ENCODE data around the gene SMARCC1.
"Not testable (repeated sequence)": the region's sequence is repeated elsewhere in the genome, so short reads cannot be mapped to it uniquely, and the experiment has no call there.

SMARCC1 gene

DNA sequence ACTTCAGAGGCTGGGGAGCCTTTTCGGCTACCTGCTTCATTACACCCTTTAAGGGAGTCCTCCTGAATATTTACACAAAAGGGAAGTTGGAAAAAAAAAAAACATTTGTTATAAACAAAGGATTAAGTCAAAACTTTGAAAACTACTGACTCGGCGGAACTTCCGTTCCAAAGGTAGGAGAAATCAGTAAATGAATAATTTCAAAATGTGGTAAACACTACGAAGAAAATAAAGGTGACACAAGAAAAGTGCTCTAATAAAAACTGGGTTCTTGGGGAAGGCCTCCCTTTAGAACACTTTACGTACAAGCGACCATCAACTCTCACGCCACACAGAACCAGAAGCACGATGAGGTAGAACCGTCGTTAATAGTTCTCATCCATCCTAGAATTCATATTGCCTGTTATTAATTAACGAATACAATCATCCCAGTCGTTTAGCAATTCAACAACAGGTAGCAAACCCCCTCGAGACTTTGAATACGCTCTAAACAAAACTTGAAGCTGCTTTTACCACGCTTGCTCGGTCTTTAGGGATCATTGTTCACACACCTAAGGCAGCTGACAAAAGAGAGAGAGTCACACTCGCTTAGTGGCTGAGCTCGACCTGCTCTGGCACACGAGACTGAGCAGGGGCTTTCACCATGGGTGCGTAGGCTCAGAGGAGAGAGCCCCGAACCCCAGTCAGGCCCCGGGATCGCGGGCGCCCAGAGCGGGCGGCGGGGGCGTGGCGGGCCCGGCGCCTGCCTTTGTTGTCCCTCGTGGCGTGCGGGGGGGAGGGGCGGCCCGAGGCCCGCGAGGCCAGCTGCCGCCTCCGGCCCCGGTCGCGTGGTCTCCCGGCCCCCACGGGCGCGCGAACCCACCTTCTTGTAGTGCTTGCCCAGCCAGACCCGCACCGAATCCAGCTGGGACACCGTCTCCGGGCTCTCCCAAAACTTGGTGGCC is 680 bp downstream of the SMARCC1 start:
- H3K9me3 ChIP-seq (replicated peaks in 1 of 11), result no peaks in the 10 kb centered on the region
- peak overlapping the region; percentile 80 to 95 (median 86) for H3K4me2 ChIP-seq
- H3K27me3 ChIP-seq, result no peaks in the 10 kb centered on the region
- H4K20me1 ChIP-seq, result peaks cover 36 to 50% (median 40%) of the 10 kb centered on the region in 11 experiments; a peak in 21 of 22 replicates
- H3K4me3 ChIP-seq, result peak overlapping the region; percentile 81 to 98 (median 93)
- peaks cover 0 to 37% (median 30%) of the 10 kb centered on the region in 11 experiments; a peak in 18 of 22 replicates for H3K36me3 ChIP-seq
- H3K27ac ChIP-seq, result peak overlapping the region; percentile 96 to 100 (median 99)
- TF ChIP-seq Cebpa-rat (IDR thresholded peaks at IDR 0.05), result no peak
- peak overlapping the region; percentile 97 to 100 (median 99) for H3K9ac ChIP-seq
- H3K4me1 ChIP-seq, result peaks cover 39 to 52% (median 44%) of the 10 kb centered on the region in 10 experiments

DNA sequence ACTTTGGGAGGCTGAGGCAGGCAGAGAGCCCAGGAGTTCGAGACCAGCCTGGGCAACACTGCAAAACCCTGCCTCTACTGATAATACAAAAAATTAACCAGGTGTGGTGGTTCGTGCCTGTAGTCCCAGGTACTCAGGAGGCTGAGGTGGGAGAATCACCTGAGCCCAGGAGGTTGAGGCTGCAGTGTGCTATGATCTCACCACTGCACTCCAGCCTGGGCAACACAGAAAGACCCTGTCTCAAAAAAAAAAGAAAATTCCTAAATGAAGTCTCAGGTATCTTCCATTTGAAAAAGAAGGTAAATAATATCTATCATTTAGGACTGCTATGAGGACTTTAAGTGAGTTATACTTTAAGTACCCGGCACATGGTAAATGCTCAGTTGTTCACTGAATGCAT is 2.9 kb downstream of the SMARCC1 start:
- Histone ChIP-seq H3K36me3 (peaks cover 0 to 56% (median 48%) of the 10 kb centered on the region in 11 experiments; a peak in 18 of 22 replicates), H4K20me1 (peaks cover 57 to 72% (median 63%) of the 10 kb centered on the region in 11 experiments; a peak in 21 of 22 replicates), H3K9ac (peak overlapping the region; percentile 97 to 100 (median 99)), H3K9me3 (replicated peaks in 1 of 11) (no peaks in the 10 kb centered on the region), H3K27me3 (no peaks in the 10 kb centered on the region), H3K4me2 (peak overlapping the region; percentile 80 to 95 (median 86)), H3K4me3 (peak overlapping the region; percentile 81 to 98 (median 93); a peak in 17 of 20 replicates), H3K27ac (peak overlapping the region in 10 of 11 experiments; percentile 97 to 100 (median 99); a peak in 17 of 22 replicates), H3K4me1 (peaks cover 33 to 55% (median 43%) of the 10 kb centered on the region in 10 experiments)
- no peak for TF ChIP-seq Cebpa-rat (IDR thresholded peaks at IDR 0.05)

DNA sequence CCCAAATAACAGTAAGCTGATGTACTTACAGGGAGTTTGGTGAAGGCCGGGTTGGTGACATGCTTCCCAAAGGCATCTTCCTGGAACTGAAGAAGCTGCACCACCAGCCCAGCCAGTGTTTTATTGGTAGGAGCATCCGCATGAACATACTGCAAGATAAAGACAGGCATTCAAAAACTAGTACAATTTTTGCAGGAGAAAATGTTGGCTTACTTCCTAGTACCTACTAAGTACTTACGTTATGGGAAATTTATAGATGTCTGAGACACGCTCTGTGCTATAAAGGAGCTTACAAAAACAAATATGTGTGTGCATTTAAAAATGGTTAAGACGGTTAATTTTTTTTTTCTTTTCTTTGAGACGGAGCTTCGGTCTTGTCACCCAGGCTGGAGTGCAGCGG is 8.9 kb downstream of the SMARCC1 start:
- Histone ChIP-seq H3K4me1 (peaks cover 5 to 24% (median 9%) of the 10 kb centered on the region in 10 experiments; a peak in 19 of 20 replicates), H4K20me1 (peaks cover 50 to 100% (median 99%) of the 10 kb centered on the region in 11 experiments; a peak in 21 of 22 replicates), H3K4me3 (no peak overlapping the region), H3K36me3 (peaks cover 48 to 96% (median 92%) of the 10 kb centered on the region in 11 experiments), H3K27me3 (no peaks in the 10 kb centered on the region), H3K9ac (no peak overlapping the region), H3K9me3 (replicated peaks in 1 of 11) (no peaks in the 10 kb centered on the region), H3K27ac (no peak overlapping the region), H3K4me2 (no peak overlapping the region)
- no peak for TF ChIP-seq Cebpa-rat (IDR thresholded peaks at IDR 0.05)

DNA sequence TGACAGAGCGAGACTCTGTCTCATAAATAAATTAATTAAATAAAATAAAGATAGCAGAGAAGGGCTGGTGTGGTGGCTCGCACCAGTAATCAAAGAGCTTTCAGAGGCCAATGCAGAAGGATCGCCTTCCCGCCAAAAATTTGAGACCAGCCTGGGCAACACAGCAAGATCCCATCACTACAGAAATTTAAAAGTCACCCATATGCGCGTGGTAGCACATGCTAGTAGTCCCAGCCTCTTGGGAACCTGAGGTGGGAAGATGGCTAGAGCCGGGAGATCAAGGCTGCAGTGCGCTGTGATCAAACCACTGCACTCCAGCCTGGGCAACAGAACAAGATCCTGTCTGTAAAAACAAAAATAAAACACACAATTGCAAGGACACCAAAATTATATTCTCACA is 9.6 kb downstream of the SMARCC1 start:
- Histone ChIP-seq H3K36me3 (peaks cover 51 to 96% (median 92%) of the 10 kb centered on the region in 11 experiments), H3K4me3 (no peak overlapping the region), H4K20me1 (peaks cover 44 to 100% (median 99%) of the 10 kb centered on the region in 11 experiments; a peak in 21 of 22 replicates), H3K4me2 (no peak overlapping the region), H3K27ac (no peak overlapping the region), H3K9me3 (replicated peaks in 1 of 11) (no peaks in the 10 kb centered on the region), H3K4me1 (peaks cover 0 to 17% (median 4%) of the 10 kb centered on the region in 10 experiments; a peak in 7 of 20 replicates), H3K27me3 (no peaks in the 10 kb centered on the region), H3K9ac (no peak overlapping the region)
- TF ChIP-seq Cebpa-rat (IDR thresholded peaks at IDR 0.05), result no peak

DNA sequence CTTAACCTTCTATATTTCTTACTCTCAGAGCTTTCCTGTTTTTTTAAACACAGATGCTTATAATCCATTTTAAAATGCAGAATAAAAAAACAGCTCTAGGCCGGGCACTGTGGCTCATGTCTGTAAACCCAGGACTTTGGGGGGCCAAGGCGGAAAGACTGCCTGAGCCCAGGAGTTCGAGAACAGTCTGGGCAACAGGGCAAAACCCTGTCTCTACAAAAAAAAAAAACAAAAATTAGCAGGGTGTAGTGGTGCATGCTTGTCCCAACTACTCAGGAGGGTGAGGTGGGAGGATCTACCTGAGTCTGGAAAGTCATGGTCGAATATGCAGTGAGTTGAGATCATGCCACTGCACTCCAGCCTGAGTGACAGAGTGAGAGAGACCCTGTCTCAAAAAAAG is 15.5 kb downstream of the SMARCC1 start:
- Histone ChIP-seq H3K4me2 (no peak overlapping the region), H3K9ac (no peak overlapping the region), H4K20me1 (peaks cover 25 to 100% (median 98%) of the 10 kb centered on the region in 11 experiments; a peak in 21 of 22 replicates), H3K4me3 (no peak overlapping the region), H3K36me3 (peaks cover 73 to 100% (median 97%) of the 10 kb centered on the region in 11 experiments), H3K4me1 (no peaks in the 10 kb centered on the region), H3K27me3 (no peaks in the 10 kb centered on the region), H3K27ac (no peak overlapping the region), H3K9me3 (replicated peaks in 1 of 11) (no peaks in the 10 kb centered on the region)
- TF ChIP-seq Cebpa-rat (IDR thresholded peaks at IDR 0.05), result no peak

DNA sequence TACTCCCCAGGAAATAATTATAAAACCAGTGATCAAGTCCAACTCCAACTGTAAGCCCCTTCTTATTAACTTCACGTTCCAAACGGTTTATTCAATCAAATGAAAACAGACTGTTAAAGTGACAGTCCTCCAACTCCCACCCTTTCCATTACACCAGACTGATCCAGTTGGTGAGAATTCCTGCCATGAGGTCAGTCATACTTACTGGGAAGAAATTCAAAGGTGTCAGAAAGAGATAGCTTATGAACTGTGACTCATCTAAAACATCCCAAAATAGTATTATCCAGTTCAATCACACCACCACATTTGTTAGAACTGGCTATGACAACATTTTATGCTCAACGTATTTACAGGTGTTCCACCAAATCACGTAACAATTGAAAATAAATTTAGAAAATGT is 19.5 kb downstream of the SMARCC1 start:
- Histone ChIP-seq H3K36me3 (peaks cover 71 to 100% (median 97%) of the 10 kb centered on the region in 11 experiments), H4K20me1 (peaks cover 41 to 100% (median 100%) of the 10 kb centered on the region in 11 experiments; a peak in 21 of 22 replicates), H3K27me3 (no peaks in the 10 kb centered on the region), H3K9ac (no peak overlapping the region), H3K4me3 (no peak overlapping the region), H3K4me1 (no peaks in the 10 kb centered on the region), H3K27ac (peak overlapping the region in 1 of 11 experiments; percentile 31; a peak in 1 of 22 replicates), H3K4me2 (no peak overlapping the region), H3K9me3 (replicated peaks in 1 of 11) (no peaks in the 10 kb centered on the region)
- no peak for TF ChIP-seq Cebpa-rat (IDR thresholded peaks at IDR 0.05)

DNA sequence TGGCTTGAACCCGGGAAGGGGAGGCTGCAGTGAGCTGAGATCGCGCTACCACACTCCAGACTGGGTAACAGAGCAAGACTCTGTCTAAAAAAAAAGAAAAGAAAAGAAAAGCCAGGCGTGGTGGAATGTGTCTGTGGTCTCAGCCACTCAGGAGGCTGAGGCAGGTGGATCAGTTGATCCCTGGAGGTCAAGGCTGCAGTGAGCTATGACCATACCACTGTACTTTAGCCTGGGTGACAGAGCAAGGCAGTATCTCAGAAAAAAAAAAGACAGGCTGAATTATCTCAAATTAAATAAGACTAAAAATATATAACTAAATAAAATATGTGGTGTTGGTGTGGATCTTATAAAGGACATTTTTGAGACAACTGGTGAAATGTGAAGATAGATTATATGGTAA is 20.6 kb downstream of the SMARCC1 start:
- no peak overlapping the region for H3K4me3 ChIP-seq
- H4K20me1 ChIP-seq, result peaks cover 41 to 100% (median 100%) of the 10 kb centered on the region in 11 experiments; a peak in 21 of 22 replicates
- no peak overlapping the region for H3K4me2 ChIP-seq
- H3K27ac ChIP-seq, result no peak overlapping the region
- 0 out of 22 replicates have a peak, but pooled peaks cover 0 to 3% (median 0%) of the 10 kb centered on the region in 11 experiments for H3K9me3 ChIP-seq (replicated peaks in 1 of 11)
- no peaks in the 10 kb centered on the region for H3K4me1 ChIP-seq
- no peak for TF ChIP-seq Cebpa-rat (IDR thresholded peaks at IDR 0.05)
- H3K27me3 ChIP-seq, result no peaks in the 10 kb centered on the region
- H3K9ac ChIP-seq, result no peak overlapping the region
- peaks cover 78 to 100% (median 97%) of the 10 kb centered on the region in 11 experiments for H3K36me3 ChIP-seq

DNA sequence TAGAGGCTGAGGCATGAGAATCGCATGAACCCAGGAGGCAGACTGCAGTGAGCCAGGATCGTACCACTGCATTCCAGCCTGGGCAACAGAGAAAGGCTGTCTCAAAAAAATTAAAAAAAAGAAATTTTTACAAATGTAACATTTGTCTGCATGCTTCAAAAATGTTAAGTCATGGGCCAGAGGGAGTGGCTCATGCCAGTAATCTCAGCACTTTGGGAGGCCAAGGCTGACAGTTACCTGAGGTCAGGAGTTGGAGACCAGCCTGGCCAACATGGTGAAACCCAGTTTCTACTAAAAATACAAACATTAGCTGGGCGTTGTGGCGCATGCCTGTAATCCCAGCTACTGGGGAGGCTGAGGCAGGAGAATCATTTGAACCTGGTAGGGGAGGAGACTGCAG is 21.5 kb downstream of the SMARCC1 start:
- not testable (repeated sequence) for H3K4me3 ChIP-seq

More for the DNA sequence above, 21.5 kb downstream of the SMARCC1 start:
- H3K9me3 ChIP-seq (replicated peaks in 1 of 11); H3K9ac ChIP-seq; H3K27me3 ChIP-seq; H3K4me1 ChIP-seq; H3K4me2 ChIP-seq; H3K27ac ChIP-seq: not testable (repeated sequence)
- peaks cover 40 to 100% (median 100%) of the 10 kb centered on the region in 11 experiments; a peak in 21 of 22 replicates for H4K20me1 ChIP-seq
- peaks cover 72 to 100% (median 97%) of the 10 kb centered on the region in 11 experiments for H3K36me3 ChIP-seq
